Lower leg skin (tissue), 3 donors: Measurements from ENCODE around the gene SELENON.

Experiments
- POLR2A ChIP-seq, 2 donors: fragments of 450-650 bp; IDR thresholded peaks; one replicate each; pipeline ENCODE4 v1.6.1; 2016 to 2017; ENCODE audit warnings: antibody characterized with exemption in 2 of 2, mild to moderate bottlenecking in 1 of 2, moderate library complexity in 1 of 2
- TF ChIP-seq, protein P1 (sequence below), 3 donors: fragments of 450-650 bp; IDR thresholded peaks; one replicate each; pipeline ENCODE4 v1.5.1; 2016; ENCODE audit warnings: antibody characterized with exemption in 3 of 3, mild to moderate bottlenecking in 3 of 3, moderate library complexity in 2 of 3

DNA sequence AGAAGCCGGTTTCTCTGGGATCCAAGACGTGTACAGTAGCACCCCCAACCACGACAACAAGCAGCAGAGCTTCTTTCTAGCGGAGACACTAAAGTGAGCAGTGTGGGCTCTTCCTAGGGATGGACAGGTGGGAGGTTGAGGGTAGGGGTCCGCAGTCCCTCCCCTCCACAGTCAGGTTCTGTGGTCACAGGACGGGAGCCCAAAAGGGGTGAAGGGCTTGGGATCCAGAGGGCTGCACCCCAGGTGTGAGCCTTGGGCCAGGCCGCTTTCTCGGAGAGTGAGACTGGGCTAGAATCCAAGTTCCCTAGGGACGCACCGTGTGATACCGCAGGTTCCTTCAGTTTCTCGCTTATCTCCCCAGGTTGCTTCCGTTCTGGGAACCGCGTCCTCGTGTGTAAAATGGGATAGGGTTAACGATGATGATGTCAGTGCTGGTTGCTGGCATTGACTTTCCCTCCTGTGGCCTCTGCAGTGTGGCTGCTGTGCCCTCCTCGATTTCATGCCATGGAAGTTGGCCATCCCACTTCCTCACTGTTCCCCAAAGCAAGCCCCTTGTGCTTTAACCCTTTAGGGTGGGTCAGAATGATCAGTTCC is 17.3 kb upstream of the SELENON start:
- TF ChIP-seq POLR2A (IDR thresholded peaks at IDR 0.05), result no peak
- TF ChIP-seq, protein P1, sequence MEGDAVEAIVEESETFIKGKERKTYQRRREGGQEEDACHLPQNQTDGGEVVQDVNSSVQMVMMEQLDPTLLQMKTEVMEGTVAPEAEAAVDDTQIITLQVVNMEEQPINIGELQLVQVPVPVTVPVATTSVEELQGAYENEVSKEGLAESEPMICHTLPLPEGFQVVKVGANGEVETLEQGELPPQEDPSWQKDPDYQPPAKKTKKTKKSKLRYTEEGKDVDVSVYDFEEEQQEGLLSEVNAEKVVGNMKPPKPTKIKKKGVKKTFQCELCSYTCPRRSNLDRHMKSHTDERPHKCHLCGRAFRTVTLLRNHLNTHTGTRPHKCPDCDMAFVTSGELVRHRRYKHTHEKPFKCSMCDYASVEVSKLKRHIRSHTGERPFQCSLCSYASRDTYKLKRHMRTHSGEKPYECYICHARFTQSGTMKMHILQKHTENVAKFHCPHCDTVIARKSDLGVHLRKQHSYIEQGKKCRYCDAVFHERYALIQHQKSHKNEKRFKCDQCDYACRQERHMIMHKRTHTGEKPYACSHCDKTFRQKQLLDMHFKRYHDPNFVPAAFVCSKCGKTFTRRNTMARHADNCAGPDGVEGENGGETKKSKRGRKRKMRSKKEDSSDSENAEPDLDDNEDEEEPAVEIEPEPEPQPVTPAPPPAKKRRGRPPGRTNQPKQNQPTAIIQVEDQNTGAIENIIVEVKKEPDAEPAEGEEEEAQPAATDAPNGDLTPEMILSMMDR (IDR thresholded peaks at IDR 0.05), result no peak
